ENCODE measurements around the gene ACBD3.
A peak's percentile ranks its signal among the peaks of the same experiment; 100 is the strongest.

ACBD3 gene

DNA sequence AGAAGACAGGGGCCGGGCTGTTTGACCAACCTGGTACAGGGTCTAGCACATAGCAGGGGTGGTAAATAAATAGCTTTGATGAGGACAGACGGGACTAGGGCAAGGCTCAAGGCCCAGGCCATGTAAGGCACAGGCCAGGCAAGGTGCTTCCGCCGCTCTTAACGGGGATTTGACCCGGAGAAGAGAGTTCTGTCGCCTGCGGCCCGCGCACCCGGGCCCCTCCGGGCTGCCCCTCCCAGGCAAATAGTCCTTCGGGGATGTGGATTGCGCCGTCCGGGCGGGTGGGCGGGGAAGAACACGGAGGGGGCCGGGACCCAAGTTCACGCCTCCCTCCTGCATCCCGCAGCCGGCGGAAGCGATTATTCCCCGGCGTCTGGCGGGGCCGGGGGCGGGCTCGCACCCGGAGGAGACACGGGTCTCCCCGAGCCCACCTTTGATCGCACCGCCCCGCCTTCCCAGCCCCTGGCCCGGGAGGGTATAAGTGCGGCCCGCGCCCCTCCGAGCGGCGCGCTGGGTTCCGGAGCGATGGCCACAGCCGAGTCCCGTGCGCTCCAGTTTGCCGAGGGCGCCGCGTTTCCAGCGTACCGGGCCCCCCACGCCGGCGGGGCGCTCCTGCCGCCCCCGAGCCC lies 36.7 kb upstream of the ACBD3 start, which contains the start of gene MIXL1:
Gene MIXL1, plus strand, starts transcription at position 508 of the 629 bp plus-strand sequence. Its CDS starts 18 bp downstream, at position 526.
- TF ChIP-seq POLR2A (IDR thresholded peaks at IDR 0.05; ENCODE audit: extremely low read depth, insufficient read length) (no peak), MYC (IDR thresholded peaks at IDR 0.05; ENCODE audit: low read depth, low read length) (no peak)
- TF ChIP-seq, protein P1, sequence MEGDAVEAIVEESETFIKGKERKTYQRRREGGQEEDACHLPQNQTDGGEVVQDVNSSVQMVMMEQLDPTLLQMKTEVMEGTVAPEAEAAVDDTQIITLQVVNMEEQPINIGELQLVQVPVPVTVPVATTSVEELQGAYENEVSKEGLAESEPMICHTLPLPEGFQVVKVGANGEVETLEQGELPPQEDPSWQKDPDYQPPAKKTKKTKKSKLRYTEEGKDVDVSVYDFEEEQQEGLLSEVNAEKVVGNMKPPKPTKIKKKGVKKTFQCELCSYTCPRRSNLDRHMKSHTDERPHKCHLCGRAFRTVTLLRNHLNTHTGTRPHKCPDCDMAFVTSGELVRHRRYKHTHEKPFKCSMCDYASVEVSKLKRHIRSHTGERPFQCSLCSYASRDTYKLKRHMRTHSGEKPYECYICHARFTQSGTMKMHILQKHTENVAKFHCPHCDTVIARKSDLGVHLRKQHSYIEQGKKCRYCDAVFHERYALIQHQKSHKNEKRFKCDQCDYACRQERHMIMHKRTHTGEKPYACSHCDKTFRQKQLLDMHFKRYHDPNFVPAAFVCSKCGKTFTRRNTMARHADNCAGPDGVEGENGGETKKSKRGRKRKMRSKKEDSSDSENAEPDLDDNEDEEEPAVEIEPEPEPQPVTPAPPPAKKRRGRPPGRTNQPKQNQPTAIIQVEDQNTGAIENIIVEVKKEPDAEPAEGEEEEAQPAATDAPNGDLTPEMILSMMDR (IDR thresholded peaks at IDR 0.05; ENCODE audit: low read depth, low read length): no peak
- TF ChIP-seq, protein P2, sequence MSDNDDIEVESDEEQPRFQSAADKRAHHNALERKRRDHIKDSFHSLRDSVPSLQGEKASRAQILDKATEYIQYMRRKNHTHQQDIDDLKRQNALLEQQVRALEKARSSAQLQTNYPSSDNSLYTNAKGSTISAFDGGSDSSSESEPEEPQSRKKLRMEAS (IDR thresholded peaks at IDR 0.05; ENCODE audit: low read depth, low read length): no peak
- peak within 1 kb of the TSS; percentile 16 for H3K4me3 ChIP-seq (ENCODE audit: low read depth, low read length)
- DNase-seq (ENCODE audit: low read depth): no peak

DNA sequence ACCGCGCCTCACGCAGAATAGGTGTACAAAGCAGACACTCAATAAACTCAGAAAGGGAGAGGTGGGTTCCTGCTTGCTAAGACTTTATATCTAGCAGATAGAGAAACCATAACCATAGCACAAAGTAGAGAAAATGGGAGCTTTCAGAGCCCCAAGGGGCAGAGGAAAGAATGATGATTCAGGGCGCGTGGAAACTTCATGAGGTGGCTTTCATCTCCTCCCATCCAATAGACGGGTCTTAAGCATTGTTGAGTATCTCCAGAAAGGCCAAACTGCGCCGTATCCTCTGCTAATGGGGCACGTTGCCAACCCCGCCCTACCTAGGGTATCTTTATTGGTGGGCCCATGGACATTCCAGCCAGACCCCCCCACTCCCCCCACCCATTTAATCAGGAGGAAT lies 36.1 kb upstream of the ACBD3 start:
- no peak overlapping the region for H3K4me3 ChIP-seq (ENCODE audit: low read depth, low read length)
- TF ChIP-seq MYC (IDR thresholded peaks at IDR 0.05; ENCODE audit: low read depth, low read length): no peak
- no peak for DNase-seq (ENCODE audit: low read depth)

DNA sequence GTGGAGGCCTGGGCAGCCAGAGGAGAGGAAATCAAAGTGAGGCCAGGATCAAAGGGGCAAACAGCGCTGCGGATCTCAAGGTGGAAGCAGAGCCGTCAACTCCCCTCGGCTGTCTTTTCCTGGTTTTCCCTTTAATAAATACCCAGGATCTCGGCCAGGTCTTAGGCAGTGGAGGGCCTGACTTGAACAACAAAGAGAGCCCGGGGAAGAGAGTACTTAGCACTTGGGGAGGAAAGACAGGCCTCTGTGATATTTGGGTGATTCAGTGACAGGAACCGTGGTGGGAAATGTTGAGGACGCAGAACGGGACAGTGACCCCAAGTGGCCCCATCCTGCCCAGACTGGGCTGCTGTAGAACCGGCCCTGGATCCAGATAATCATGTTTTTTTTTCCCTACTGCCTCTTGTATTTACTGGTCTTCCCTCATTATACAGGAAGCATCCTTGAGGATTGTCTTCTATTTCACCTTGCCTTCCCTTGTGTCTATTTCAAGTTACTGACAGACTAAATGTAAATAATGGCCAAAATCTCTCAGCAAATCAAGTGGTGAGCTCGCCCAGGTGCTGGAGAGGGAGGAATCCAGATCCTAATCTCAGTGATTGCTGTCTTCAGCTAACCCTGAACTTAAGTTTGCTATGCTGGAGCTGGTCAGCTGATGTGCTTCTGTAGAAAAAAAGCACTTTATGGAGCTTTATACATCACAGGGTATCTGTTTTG lies 34.1 kb upstream of the ACBD3 start:
- TF ChIP-seq, protein P2 (IDR thresholded peaks at IDR 0.05; ENCODE audit: low read depth, low read length): no peak
- TF ChIP-seq POLR2A (IDR thresholded peaks at IDR 0.05; ENCODE audit: extremely low read depth, insufficient read length) (no peak), MYC (IDR thresholded peaks at IDR 0.05; ENCODE audit: low read depth, low read length) (no peak)
- TF ChIP-seq, protein P1 (IDR thresholded peaks at IDR 0.05; ENCODE audit: low read depth, low read length): no peak
- no peak for DNase-seq (ENCODE audit: low read depth)
- no peak overlapping the region for H3K4me3 ChIP-seq (ENCODE audit: low read depth, low read length)

DNA sequence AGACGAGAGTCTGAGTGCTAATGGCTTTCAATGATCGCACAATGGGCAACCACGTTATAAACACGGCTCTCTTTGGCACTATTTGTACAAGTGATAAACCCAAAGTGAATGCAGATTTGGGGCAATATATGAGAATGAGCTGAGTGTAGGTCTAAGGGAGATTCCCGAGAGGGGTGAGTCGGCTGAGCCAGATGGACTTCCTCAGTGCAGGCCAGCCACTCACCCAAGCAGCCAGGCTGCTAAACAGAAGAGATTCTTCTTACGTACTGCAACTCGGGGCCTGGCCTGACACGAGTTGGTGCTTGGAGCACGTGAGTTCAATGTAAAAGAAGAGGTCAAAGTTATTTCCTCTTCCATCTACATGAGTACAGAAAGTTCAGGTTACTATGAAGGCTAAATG lies 30.7 kb upstream of the ACBD3 start:
- H3K4me3 ChIP-seq (ENCODE audit: low read depth, low read length): no peak overlapping the region
- no peak for DNase-seq (ENCODE audit: low read depth)
- TF ChIP-seq, protein P2 (IDR thresholded peaks at IDR 0.05; ENCODE audit: low read depth, low read length): no peak
- TF ChIP-seq MYC (IDR thresholded peaks at IDR 0.05; ENCODE audit: low read depth, low read length) (no peak), POLR2A (IDR thresholded peaks at IDR 0.05; ENCODE audit: extremely low read depth, insufficient read length) (no peak)
- TF ChIP-seq, protein P1 (IDR thresholded peaks at IDR 0.05; ENCODE audit: low read depth, low read length): no peak

DNA sequence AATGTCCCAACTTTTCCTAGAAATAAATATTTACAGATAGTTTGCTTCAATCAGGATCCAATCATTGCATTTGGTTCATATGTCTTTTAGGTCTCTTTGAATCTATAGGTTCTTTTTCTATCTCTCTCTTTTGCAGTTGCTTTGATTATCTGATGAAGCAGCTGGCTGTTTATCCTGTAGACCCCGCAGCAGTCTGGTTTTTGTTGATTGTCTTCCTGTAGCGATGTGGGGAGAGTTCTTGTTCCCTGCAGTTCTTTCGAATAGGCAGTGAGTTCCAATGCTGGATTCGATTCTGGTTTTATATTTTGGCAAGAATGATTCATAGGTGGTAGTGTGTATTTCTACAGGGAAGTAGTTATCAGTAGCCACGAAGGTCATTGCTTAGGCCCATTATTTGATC lies 29.5 kb upstream of the ACBD3 start:
- no peak for TF ChIP-seq MYC (IDR thresholded peaks at IDR 0.05; ENCODE audit: low read depth, low read length)
- TF ChIP-seq POLR2A (IDR thresholded peaks at IDR 0.05; ENCODE audit: extremely low read depth, insufficient read length): no peak
- TF ChIP-seq, protein P1 (IDR thresholded peaks at IDR 0.05; ENCODE audit: low read depth, low read length): no peak
- TF ChIP-seq, protein P2 (IDR thresholded peaks at IDR 0.05; ENCODE audit: low read depth, low read length): no peak
- DNase-seq (ENCODE audit: low read depth): no peak
- no peak overlapping the region for H3K4me3 ChIP-seq (ENCODE audit: low read depth, low read length)

DNA sequence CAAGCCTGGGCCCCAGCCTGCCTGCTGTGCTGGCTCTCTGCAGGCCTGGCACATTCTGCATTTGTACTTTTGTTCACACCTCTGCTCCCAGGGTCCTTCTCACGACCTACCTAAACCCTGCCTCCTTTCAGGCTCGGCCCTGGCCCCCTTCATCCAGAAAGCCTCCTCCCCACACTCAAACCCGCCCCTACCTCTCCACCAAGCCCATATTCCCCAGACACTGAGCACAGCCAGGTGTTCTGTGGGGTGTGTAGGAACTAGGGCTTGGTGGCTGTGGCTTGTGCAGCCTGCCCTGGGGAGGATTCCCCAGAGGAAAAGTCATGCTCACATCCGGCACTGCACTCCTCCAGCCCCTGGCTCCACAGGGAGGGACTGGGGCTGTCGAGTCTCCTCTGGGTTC lies 28.7 kb upstream of the ACBD3 start:
- TF ChIP-seq POLR2A (IDR thresholded peaks at IDR 0.05; ENCODE audit: extremely low read depth, insufficient read length): no peak
- TF ChIP-seq, protein P1 (IDR thresholded peaks at IDR 0.05; ENCODE audit: low read depth, low read length): no peak
- TF ChIP-seq, protein P2 (IDR thresholded peaks at IDR 0.05; ENCODE audit: low read depth, low read length): no peak
- TF ChIP-seq MYC (IDR thresholded peaks at IDR 0.05; ENCODE audit: low read depth, low read length): no peak
- no peak overlapping the region for H3K4me3 ChIP-seq (ENCODE audit: low read depth, low read length)

More for the DNA sequence above, 28.7 kb upstream of the ACBD3 start:
- no peak for DNase-seq (ENCODE audit: low read depth)

All from NB4 (cell line).